PC-9 (cell line): ENCODE results near the gene SLC30A10. TPM values are rescaled to one million over a fixed set of nuclear protein-coding genes. Genes with fewer than 3 reads are reported as not detected.

Source experiments
- BruUV-seq: library from RNA; stranded (reverse); fragments of 400-500 nt; replicated peaks from 2 replicates; lab custom pipeline; 2021; lab: Mats Ljungman, UMichigan
- CTCF ChIA-PET: fragments of 300-600 bp; sonication (Branson Sonifier 250); formaldehyde crosslinking; loops from one replicate; lab custom pipeline; 2022; ENCODE audit warnings: antibody characterized with exemption; lab: Charles Lee
- POLR2A ChIA-PET: fragments of 300-600 bp; sonication (Branson Sonifier 250); formaldehyde crosslinking; loops from one replicate; lab custom pipeline; 2022; ENCODE audit warnings: antibody characterized with exemption; ENCODE audit not compliant: unreplicated experiment; lab: Charles Lee
- DNase-seq, 2 experiments: peaks; one replicate each; pipeline versions ENCODE4 v3.0.0 to v3.0.0-alpha.2; 2015 to 2022; ENCODE audit warnings: mixed read lengths in 1 of 2
- H2AFZ ChIP-seq: fragments of 200-600 bp; sonication (generic); 2 replicates; pipeline ENCODE4 v1.8.1; 2017; ENCODE audit warnings: antibody characterized with exemption
- H3F3A ChIP-seq: fragments of 200-600 bp; sonication (generic); 2 replicates; pipeline ENCODE4 v1.8.1; 2017; ENCODE audit warnings: antibody characterized with exemption, mild to moderate bottlenecking, low read depth; ENCODE audit not compliant: insufficient read depth
- H3K27ac ChIP-seq: fragments of 200-600 bp; sonication (generic); 2 replicates; pipeline ENCODE4 v1.6.1; 2016; ENCODE audit warnings: mixed run types
- H3K27me3 ChIP-seq: fragments of 200-600 bp; sonication (generic); 2 replicates; pipeline ENCODE4 v1.6.1; 2016; ENCODE audit warnings: low read depth, mixed run types; ENCODE audit not compliant: insufficient read depth
- H3K36me3 ChIP-seq: fragments of 200-600 bp; sonication (generic); 2 replicates; pipeline ENCODE4 v1.6.1; 2016; ENCODE audit warnings: low read depth, mixed run types
- H3K4me1 ChIP-seq: fragments of 200-600 bp; sonication (generic); replicated peaks from 2 replicates; pipeline ENCODE4 v1.6.1; 2016; ENCODE audit warnings: mixed run types; ENCODE audit not compliant: insufficient read depth
- H3K4me2 ChIP-seq: fragments of 200-600 bp; sonication (generic); 2 replicates; pipeline ENCODE4 v1.6.1; 2017; ENCODE audit warnings: mixed run types
- H3K4me3 ChIP-seq: fragments of 200-600 bp; sonication (generic); 2 replicates; pipeline ENCODE4 v1.6.1; 2016; ENCODE audit warnings: mixed run types
- H3K79me2 ChIP-seq: fragments of 200-600 bp; sonication (generic); 2 replicates; pipeline ENCODE4 v1.6.1; 2017; ENCODE audit warnings: low read depth, mixed run types
- H3K9me2 ChIP-seq: fragments of 200-600 bp; sonication (generic); 2 replicates; pipeline ENCODE4 v1.8.1; 2017; ENCODE audit warnings: mild to moderate bottlenecking; ENCODE audit not compliant: insufficient read depth
- H3K9me3 ChIP-seq: fragments of 200-600 bp; sonication (generic); 2 replicates; pipeline ENCODE4 v1.8.1; 2016; ENCODE audit warnings: low read depth; ENCODE audit not compliant: insufficient read depth
- H4K20me1 ChIP-seq: fragments of 200-600 bp; sonication (generic); 2 replicates; pipeline ENCODE4 v1.8.1; 2017; ENCODE audit not compliant: insufficient read depth
- EZH2 ChIP-seq: fragments of 200-600 bp; sonication (generic); IDR thresholded peaks from 2 replicates; pipeline ENCODE4 v1.8.0; 2017; ENCODE audit warnings: antibody characterized with exemption, low read depth
- intact Hi-C: fragments of 100-400 bp; cut with micrococcal nuclease; formaldehyde crosslinking; loops from one replicate; pipeline ENCODE4 v1.10.0; 2022; ENCODE audit not compliant: unreplicated experiment
- total RNA-seq: library from RNA; stranded (reverse); gene quantifications from 2 replicates; pipeline ENCODE4 v1.2.3, GENCODE V29; 2021
- TF ChIP-seq, protein P1 (sequence below): fragments of 200-600 bp; sonication (generic); conservative IDR thresholded peaks from 2 replicates; pipeline ENCODE4 v1.6.1; 2017; ENCODE audit warnings: mixed run types, antibody characterized with exemption, mild to moderate bottlenecking, moderate library complexity

Gene SLC30A10
- total RNA-seq, 1 experiment from 2014 or later, result not detected

DNA sequence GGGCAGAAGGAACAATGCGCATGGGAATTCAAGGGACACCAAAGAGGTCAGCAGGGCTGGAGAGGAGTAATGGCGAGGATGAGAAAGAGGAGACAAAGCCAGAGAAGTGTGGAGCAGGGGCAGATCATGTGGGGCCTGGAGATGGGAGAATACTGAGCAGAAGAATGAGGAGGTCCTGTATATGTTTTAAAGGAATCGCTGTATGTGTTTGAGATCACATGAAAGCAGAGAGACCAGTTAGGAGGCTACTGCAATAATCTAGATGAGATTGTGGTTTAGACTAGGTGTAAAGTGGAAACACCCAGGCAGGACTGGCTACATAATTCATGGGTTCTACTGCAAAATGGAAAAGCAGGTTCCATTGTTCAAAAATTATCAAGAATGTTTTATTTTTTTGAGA lies 33.3 kb upstream of the SLC30A10 start:
- no peaks in the 10 kb centered on the region for H3K36me3 ChIP-seq
- H3K9me2 ChIP-seq, result no peaks in the 10 kb centered on the region
- no TSS peak for BruUV-seq
- DNase-seq, result no peak
- no peak overlapping the region for H3K4me3 ChIP-seq
- POLR2A ChIA-PET, result no interaction called here
- no peaks in the 10 kb centered on the region for H4K20me1 ChIP-seq
- TF ChIP-seq, protein P1, sequence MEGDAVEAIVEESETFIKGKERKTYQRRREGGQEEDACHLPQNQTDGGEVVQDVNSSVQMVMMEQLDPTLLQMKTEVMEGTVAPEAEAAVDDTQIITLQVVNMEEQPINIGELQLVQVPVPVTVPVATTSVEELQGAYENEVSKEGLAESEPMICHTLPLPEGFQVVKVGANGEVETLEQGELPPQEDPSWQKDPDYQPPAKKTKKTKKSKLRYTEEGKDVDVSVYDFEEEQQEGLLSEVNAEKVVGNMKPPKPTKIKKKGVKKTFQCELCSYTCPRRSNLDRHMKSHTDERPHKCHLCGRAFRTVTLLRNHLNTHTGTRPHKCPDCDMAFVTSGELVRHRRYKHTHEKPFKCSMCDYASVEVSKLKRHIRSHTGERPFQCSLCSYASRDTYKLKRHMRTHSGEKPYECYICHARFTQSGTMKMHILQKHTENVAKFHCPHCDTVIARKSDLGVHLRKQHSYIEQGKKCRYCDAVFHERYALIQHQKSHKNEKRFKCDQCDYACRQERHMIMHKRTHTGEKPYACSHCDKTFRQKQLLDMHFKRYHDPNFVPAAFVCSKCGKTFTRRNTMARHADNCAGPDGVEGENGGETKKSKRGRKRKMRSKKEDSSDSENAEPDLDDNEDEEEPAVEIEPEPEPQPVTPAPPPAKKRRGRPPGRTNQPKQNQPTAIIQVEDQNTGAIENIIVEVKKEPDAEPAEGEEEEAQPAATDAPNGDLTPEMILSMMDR, result no peak
- TF ChIP-seq EZH2, result no peak
- H3F3A ChIP-seq, result peaks cover 8% of the 10 kb centered on the region; the same call in 1 of the 2 replicates
- CTCF ChIA-PET, result no interaction called here
- H3K27me3 ChIP-seq, result no peaks in the 10 kb centered on the region
- H3K27ac ChIP-seq, result no peak overlapping the region
- no peak overlapping the region for H2AFZ ChIP-seq
- H3K79me2 ChIP-seq, result no peaks in the 10 kb centered on the region
- intact Hi-C loops, result no loop called here
- no peak overlapping the region for H3K4me2 ChIP-seq
- H3K4me1 ChIP-seq, result no peaks in the 10 kb centered on the region
- no peaks in the 10 kb centered on the region for H3K9me3 ChIP-seq

DNA sequence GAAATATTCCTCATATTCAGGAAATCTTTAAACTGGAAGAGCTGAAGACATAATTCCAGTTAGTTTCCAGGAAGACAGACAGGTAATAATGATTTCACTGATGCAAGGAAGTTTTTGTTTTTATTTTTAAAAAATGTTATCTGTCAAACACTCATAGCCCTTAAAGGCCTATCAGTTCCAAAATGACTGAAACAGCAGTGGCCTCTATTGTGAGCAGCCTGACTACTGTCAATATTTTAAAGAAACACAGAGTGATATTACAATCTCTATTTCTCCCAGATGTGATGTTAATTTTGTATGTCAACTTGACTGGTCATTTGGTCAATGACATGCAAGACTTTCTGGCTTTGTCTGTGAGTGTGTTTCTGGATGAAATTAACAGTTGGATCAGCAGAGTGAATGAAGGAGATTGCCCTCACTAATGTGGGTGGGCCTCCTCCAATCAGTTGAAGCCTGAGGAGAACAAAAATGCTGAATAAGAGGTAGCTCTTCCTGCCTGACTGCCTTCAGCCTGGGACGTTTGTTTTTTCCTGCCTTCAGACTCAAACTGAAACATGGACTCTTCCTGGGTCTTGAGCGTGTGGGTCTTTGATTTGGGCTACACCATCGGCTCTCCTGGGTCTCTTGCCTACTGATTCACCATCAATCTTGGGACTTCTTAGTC lies 31.3 kb upstream of the SLC30A10 start:
- Histone ChIP-seq H3K9me2 (no peaks in the 10 kb centered on the region), H3K4me2 (no peak overlapping the region), H3K27me3 (no peaks in the 10 kb centered on the region), H3K4me3 (no peak overlapping the region), H3K4me1 (no peaks in the 10 kb centered on the region), H3K27ac (no peak overlapping the region), H3F3A (peaks cover 4% of the 10 kb centered on the region; the same call in 1 of the 2 replicates), H4K20me1 (no peaks in the 10 kb centered on the region), H3K36me3 (no peaks in the 10 kb centered on the region), H2AFZ (no peak overlapping the region), H3K79me2 (no peaks in the 10 kb centered on the region), H3K9me3 (no peaks in the 10 kb centered on the region)
- DNase-seq, result no peak
- ChIA-PET POLR2A (no interaction called here), CTCF (no interaction called here)
- TF ChIP-seq, protein P1, result no peak
- TF ChIP-seq EZH2, result no peak
- intact Hi-C loops, result no loop called here
- BruUV-seq, result no TSS peak

GRCh38 chr1:219958875-219959417 lies 30.6 kb upstream of the SLC30A10 start:
- no peak overlapping the region for H3K27ac ChIP-seq
- POLR2A ChIA-PET, result no interaction called here
- no peak for DNase-seq
- BruUV-seq, result no TSS peak
- no peaks in the 10 kb centered on the region for H3K36me3 ChIP-seq
- H3K79me2 ChIP-seq, result no peaks in the 10 kb centered on the region
- no peaks in the 10 kb centered on the region for H3K9me3 ChIP-seq
- TF ChIP-seq, protein P1, result no peak
- TF ChIP-seq EZH2, result no peak
- no peaks in the 10 kb centered on the region for H3K4me1 ChIP-seq
- no peaks in the 10 kb centered on the region for H3K9me2 ChIP-seq
- H2AFZ ChIP-seq, result no peak overlapping the region
- no peaks in the 10 kb centered on the region for H3K27me3 ChIP-seq
- no peaks in the 10 kb centered on the region for H4K20me1 ChIP-seq
- intact Hi-C loops, result no loop called here
- H3F3A ChIP-seq, result peaks cover 4% of the 10 kb centered on the region; the same call in 1 of the 2 replicates
- H3K4me2 ChIP-seq, result no peak overlapping the region
- CTCF ChIA-PET, result no interaction called here
- H3K4me3 ChIP-seq, result no peak overlapping the region
